Parathyroid adenoma (tissue), 2 donors: ENCODE data around the gene STXBP1.

ENCODE experiments used
- H2AFZ ChIP-seq: fragments of 300-600 bp; sonication (generic); one replicate; pipeline ENCODE4 v1.7.0; 2017; ENCODE audit warnings: antibody characterized with exemption, mild to moderate bottlenecking
- H3K27ac ChIP-seq: fragments of 300-600 bp; sonication (generic); one replicate; pipeline ENCODE4 v1.7.0; 2017
- H3K27me3 ChIP-seq: fragments of 300-600 bp; sonication (generic); one replicate; pipeline ENCODE4 v1.7.0; 2017; ENCODE audit warnings: low read length; ENCODE audit not compliant: control insufficient read depth, insufficient read depth
- H3K36me3 ChIP-seq: fragments of 300-600 bp; sonication (generic); one replicate; pipeline ENCODE4 v1.7.0; 2017; ENCODE audit warnings: low read length; ENCODE audit not compliant: control insufficient read depth, insufficient read depth
- H3K4me1 ChIP-seq: fragments of 300-600 bp; sonication (generic); one replicate; pipeline ENCODE4 v1.7.0; 2017; ENCODE audit warnings: control low read depth
- H3K4me2 ChIP-seq: fragments of 300-600 bp; sonication (generic); one replicate; pipeline ENCODE4 v1.7.0; 2017; ENCODE audit warnings: low read length
- H3K4me3 ChIP-seq: fragments of 300-600 bp; sonication (generic); one replicate; pipeline ENCODE4 v1.7.0; 2017; ENCODE audit warnings: low read depth, low read length
- H3K79me2 ChIP-seq: fragments of 300-600 bp; sonication (generic); one replicate; pipeline ENCODE4 v1.7.0; 2017; ENCODE audit warnings: control low read depth
- H3K9ac ChIP-seq: fragments of 300-600 bp; sonication (generic); one replicate; pipeline ENCODE4 v1.7.0; 2017; ENCODE audit warnings: mild to moderate bottlenecking
- H3K9me3 ChIP-seq: fragments of 300-600 bp; sonication (generic); one replicate; pipeline ENCODE4 v1.7.0; 2017; ENCODE audit warnings: low read length; ENCODE audit not compliant: control insufficient read depth
- TF ChIP-seq, protein P1 (sequence below): fragments of 300-600 bp; sonication (generic); IDR thresholded peaks from one replicate; pipeline ENCODE4 v1.7.0; 2017; ENCODE audit warnings: antibody characterized with exemption, mild to moderate bottlenecking
- donor health status: primary hyperparathyroidism.

Gene STXBP1

DNA sequence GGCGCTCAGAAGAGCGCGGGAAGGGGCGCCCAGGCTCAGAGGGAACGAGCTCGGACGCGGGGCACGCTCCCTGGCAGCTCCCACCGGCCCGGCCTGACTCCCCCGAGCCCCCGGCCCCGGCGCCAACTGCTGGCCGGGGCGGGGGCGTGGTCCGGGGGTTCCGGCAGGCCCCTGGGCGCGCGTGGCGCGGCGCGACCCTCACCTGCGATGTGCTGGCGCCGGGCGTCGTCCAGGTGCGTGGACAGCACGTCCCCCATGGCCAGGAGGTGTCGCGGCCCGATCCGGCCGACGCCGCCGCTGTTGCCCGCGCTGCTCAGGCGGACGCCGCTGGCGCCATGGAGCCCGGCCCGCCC, 43.5 kb upstream of the STXBP1 start:
- H3K36me3 ChIP-seq = no peaks in the 10 kb centered on the region
- H3K4me3 ChIP-seq = peak overlapping the region; percentile 62
- H3K27ac ChIP-seq = peak overlapping the region; percentile 81
- no peaks in the 10 kb centered on the region for H3K9me3 ChIP-seq
- TF ChIP-seq, protein P1, sequence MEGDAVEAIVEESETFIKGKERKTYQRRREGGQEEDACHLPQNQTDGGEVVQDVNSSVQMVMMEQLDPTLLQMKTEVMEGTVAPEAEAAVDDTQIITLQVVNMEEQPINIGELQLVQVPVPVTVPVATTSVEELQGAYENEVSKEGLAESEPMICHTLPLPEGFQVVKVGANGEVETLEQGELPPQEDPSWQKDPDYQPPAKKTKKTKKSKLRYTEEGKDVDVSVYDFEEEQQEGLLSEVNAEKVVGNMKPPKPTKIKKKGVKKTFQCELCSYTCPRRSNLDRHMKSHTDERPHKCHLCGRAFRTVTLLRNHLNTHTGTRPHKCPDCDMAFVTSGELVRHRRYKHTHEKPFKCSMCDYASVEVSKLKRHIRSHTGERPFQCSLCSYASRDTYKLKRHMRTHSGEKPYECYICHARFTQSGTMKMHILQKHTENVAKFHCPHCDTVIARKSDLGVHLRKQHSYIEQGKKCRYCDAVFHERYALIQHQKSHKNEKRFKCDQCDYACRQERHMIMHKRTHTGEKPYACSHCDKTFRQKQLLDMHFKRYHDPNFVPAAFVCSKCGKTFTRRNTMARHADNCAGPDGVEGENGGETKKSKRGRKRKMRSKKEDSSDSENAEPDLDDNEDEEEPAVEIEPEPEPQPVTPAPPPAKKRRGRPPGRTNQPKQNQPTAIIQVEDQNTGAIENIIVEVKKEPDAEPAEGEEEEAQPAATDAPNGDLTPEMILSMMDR = no peak
- H3K9ac ChIP-seq = no peak overlapping the region
- H3K27me3 ChIP-seq = no peaks in the 10 kb centered on the region
- H3K79me2 ChIP-seq = peaks cover 5% of the 10 kb centered on the region
- peak overlapping the region; percentile 84 for H3K4me2 ChIP-seq
- H3K4me1 ChIP-seq = peaks cover 5% of the 10 kb centered on the region
- H2AFZ ChIP-seq = peak overlapping the region; percentile 62

DNA sequence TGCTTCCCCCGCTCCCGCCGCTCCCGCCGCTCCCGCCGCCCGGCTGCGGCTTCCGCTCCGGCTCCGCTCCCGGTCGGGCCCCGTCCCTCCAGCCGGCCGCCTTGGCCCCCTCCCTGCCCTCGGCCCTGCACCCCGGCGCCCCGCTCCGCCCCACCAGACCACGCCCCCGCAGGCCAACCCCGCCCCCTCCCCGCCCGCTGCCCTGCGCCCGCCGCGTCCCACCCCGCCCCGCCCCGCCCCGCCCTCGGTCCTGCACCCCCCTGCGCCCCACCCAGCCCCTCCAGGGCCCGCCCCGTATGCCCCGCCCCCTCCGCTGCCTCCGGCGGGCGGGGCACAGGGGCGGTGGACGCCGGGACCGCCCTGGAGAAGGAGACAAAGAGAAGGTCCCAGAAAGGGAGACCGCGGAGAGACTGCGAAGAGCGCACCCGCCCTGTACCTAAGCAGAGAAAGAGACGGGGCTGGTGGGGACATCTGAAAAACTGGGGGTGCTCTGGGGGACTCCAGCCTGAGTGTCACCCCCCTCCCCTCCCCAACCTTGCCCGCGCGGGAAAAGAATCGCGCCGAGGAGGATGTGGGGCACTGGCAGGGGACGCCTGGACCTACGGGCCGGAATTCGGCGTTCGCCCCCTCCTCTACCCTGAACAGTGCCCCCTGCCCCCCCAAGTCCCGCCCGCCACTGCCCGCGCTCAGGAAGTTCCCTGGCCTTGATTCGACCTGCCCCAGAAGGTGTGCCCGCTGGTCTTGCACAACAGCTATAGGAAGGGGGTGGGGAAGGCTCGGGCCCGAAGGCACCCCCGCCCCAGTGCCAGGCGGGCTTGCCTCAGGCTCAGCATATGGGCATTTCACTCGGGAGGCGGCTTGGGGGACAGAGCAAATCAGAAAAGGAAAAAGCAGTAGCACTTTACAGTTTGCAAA, 42.8 kb upstream of the STXBP1 start:
- no peak overlapping the region for H3K9ac ChIP-seq
- H3K36me3 ChIP-seq = no peaks in the 10 kb centered on the region
- H3K79me2 ChIP-seq = peaks cover 5% of the 10 kb centered on the region
- no peaks in the 10 kb centered on the region for H3K27me3 ChIP-seq
- H3K4me3 ChIP-seq = peak overlapping the region; percentile 69
- H3K4me2 ChIP-seq = peak overlapping the region; percentile 88
- peaks cover 5% of the 10 kb centered on the region for H3K4me1 ChIP-seq
- TF ChIP-seq, protein P1 = no peak
- peak overlapping the region; percentile 85 for H2AFZ ChIP-seq
- peak overlapping the region; percentile 87 for H3K27ac ChIP-seq
- H3K9me3 ChIP-seq = no peaks in the 10 kb centered on the region

DNA sequence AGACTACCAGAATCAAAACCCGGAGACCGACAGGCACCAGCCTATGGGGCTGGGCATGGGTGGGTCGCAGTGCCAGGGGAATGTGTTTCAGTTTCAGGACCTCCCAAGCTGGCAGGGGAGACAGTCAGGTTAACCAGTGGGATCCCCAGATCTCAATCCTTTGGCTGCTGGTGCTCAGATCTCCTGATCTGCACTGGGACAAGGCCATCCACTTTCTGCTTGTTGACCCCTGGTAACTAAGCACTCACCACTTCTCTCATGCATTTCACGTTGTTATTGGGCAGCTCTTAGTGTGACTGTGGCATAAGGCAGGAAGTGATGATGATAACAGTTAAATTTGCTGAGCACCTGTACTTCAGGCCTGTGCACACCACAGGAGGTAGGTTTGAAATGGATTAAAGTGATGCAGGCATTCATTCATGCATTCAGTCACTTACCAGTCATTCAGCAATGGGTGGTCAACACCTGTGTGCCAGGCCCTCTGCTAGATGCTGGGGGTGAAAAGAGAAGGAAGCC, 42.1 kb upstream of the STXBP1 start:
- Histone ChIP-seq H3K9me3 (no peaks in the 10 kb centered on the region), H3K4me3 (peak overlapping the region; percentile 69), H3K27me3 (no peaks in the 10 kb centered on the region), H3K36me3 (no peaks in the 10 kb centered on the region), H2AFZ (peak overlapping the region; percentile 85), H3K4me1 (peaks cover 8% of the 10 kb centered on the region), H3K4me2 (peak overlapping the region; percentile 88), H3K27ac (peak overlapping the region; percentile 87), H3K9ac (no peak overlapping the region), H3K79me2 (peaks cover 5% of the 10 kb centered on the region)
- TF ChIP-seq, protein P1 = no peak

DNA sequence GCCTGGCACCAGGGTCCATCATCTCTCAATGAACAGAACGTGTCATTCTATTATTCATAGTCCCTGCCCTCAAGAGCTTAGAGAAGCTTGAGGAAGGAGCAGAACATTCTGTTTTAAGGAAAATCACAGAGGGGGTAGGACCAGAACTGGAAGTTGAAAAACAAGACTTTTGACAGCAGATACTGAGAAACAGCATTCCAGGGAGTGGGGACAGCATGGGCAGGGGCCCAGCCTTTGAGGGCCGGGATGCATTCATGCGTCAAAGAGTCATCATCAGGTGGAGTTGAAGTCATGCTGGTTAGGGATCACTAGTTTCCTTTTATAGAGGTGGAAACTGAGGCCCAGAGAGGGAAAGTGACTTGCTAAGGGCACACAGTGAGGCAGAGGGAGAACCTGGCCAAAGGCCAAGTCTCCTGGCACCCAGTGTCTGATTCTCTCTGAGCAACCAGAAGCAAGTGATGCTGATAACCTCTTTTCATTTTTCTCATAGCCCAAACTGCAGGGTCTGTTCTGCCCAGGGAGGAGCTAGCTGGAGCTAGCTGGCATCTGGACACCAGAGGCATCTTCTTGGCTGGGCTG, 41.5 kb upstream of the STXBP1 start:
- no peaks in the 10 kb centered on the region for H3K9me3 ChIP-seq
- no peaks in the 10 kb centered on the region for H3K36me3 ChIP-seq
- H3K27me3 ChIP-seq = no peaks in the 10 kb centered on the region
- H3K27ac ChIP-seq = peak overlapping the region; percentile 87
- H3K79me2 ChIP-seq = peaks cover 2% of the 10 kb centered on the region
- TF ChIP-seq, protein P1 = no peak
- peaks cover 8% of the 10 kb centered on the region for H3K4me1 ChIP-seq
- no peak overlapping the region for H3K4me2 ChIP-seq
- H3K9ac ChIP-seq = no peak overlapping the region
- H2AFZ ChIP-seq = no peak overlapping the region
- no peak overlapping the region for H3K4me3 ChIP-seq
